HPDE6-E6E7 (cell line): Measurements from ENCODE around the gene ANXA5.
"Not testable (repeated sequence)": the region's sequence is repeated elsewhere in the genome, so short reads cannot be mapped to it uniquely, and the experiment has no call there.

Experiments
- DNase-seq: peaks from one replicate; pipeline ENCODE4 v3.0.0; 2011; ENCODE audit warnings: missing footprints; ENCODE audit errors: extremely low spot score

Gene ANXA5

DNA sequence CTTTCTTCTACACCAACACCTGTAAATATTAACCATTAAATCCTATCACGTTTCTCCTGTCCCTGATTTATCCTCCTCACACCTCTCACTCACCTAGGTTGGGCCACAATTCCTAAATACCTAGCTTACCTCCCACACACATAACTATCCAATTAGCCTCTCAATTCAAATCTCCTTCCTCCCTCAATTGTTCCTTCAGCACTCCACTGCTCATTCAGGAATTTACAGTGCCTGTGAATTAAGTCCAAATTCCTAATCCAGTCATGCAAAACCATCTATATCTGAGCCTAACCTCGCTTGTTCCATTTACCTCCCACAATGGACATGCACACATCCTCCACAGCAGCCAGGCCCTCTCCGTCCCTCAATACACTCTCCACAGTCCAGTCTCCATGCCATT, 17.5 kb downstream of the ANXA5 start:
- DNase-seq = no peak

DNA sequence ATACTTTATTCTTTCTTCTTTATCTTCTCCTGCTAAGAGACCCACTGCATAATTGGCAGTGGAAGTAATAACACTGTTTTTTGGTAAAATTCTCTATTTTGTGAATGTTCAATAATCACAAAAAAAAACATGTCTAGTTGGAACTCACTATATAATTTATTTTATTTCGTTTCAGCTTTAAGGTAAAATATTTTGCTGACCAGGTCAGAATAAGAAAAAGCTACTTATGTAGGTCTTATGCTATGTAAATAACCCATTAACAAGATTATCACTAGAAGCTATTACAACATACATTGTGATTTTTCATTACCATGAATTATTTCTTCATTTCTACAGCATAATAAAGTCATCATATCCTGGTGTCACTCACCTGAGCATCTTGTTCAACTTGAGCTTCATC, 19.3 kb downstream of the ANXA5 start:
- no peak for DNase-seq

DNA sequence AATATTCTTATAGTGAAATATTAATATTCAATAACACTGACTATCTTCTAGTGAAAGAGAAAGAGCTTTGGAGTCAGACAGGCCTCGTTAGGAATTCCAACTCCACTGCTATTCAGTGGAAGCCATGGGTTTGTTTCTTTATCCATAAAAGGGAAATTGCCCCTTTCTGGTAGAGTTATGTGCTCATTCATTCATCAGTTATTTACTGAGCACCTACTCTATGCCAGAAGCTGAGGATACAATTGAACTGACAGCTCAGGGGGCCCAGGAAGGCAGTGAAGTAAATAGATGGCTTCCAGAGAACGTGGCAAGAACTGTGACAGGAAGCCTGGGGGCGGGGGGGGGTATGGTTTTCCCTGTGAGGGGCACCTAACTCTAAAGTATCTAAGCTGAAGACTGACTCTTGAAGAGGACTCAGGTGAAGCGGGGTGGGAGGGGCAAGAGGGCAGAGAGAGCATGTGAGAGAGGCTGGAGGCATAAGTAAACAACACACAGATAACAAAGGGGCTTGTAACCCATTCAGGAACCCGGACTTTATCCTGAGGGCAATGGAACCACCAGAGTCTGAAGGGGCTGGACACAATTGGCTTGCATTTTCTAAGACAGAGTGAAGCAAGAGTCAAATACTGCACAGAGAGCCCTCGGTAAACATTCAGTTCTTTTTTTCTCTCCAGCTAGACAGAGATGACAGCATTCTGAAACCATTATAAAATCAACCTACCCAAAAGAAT, 20.3 kb downstream of the ANXA5 start:
- no peak for DNase-seq

DNA sequence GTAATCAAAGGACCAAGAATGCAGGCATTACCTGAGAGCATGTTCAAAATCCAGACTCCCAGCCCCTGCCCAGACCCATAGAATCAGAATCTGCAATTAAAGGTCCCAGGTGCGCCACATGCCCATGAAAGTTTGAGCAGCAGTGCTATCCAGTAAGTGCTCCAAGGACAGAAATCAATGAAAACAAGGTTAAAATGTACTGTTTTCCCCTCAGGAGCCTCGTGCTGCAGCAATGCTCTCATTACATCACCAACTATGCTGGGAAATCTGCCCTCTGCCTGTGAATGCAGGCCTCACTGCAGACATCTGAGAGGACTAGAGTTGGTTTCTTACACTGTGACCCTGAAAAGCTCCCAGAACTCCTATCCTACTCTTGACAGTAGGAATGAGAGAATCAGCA, 21.1 kb downstream of the ANXA5 start:
- DNase-seq = no peak

- DNase-seq = no peak
Measured at GRCh38 chr4:121674696-121675095, 22.1 kb downstream of the ANXA5 start.

DNA sequence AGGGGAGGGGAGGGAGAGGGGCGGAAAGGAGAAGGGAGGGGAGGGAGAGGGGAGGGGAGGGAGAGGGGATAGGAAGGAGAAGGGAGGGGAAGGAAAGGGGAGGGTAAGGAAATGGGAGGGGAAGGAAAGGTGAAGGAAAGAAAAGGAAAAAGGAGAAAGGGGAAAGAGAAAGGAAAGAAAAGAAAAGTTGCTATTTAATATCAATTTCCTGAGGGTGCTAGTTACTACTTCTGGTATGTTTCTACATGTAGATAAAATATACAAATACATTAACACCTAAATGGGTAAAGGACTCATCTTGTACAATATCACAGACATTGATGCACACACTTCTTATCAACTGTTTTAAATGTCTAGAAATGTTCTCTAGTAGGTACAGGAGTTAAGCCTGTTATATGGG, 22.6 kb downstream of the ANXA5 start:
- DNase-seq = no peak

DNA sequence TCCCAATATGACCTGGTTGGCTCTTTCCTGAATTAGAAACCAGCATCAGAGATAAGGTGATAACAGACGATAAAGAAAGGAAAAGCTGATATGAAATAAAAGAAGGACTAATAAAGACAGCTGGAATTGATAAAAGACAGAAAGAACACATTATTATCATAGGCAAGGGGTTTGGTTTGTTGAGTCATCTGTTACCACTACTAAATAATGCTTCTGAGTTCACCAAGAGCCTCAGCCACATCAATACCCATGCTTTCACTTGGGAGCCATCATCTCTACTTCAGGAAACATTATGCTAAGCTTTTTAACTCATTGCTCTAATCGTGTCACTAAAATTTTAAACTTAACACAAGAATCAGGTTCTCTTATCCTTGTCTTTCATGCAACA, 27.6 kb downstream of the ANXA5 start:
- no peak for DNase-seq

DNA sequence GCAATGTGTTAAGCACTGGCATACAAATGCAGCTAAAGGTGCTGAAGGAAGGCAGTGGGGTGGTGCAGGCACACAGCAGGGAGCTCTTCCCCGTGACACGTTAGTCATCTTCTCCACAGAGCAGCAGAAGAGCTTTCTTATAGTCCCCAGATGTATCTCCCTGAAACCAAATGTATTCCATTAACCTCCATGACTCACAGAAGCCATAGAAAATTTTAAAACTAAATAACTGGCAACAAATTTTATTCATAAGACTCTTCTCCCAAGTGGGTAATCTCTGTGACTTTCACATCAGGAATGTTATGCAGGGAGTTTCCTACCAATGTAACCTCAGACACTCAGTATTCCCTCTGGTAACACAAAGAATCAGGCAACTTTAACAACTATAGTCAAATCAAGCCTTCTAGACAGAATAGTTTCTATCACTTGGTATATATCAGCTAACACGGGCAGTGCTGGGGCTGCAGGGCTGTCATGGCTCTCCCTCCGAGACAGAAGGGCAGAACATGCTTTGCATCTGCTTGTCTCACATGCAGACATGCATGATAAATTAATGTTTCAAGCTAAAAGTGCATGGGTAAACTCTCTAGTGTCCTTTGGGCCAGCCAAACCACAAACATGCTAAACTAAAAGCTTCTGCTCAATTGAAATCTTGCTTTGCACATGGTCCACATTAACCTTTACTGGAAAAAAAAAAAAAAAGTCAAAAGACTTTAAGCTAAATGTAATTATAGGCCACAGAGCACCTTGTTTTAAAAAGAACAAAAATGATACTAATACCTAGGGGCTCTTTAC, 28.2 kb downstream of the ANXA5 start:
- no peak for DNase-seq

GRCh38 chr4:121666091-121666679, 30.6 kb downstream of the ANXA5 start:
- no peak for DNase-seq

GRCh38 chr4:121665371-121665770, 31.4 kb downstream of the ANXA5 start:
- DNase-seq = no peak

DNA sequence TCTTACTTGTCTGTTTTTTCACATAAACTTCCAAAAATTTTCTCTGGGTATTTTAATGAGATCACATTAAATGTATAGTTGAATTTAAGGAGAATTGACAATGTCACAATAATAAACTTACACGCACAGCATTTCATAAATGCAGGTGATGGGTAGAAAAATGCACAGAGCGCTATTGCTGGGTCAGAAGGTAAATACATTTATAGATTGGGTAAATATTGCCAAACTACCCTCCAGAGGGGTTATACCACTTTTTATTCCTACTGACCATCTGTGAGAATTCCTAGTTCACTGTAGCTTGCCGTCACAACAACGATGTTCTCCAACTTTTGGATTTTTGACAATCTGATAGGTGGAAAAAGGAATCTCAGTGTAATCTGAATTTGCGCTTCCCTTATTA, 34.6 kb downstream of the ANXA5 start:
- no peak for DNase-seq

DNA sequence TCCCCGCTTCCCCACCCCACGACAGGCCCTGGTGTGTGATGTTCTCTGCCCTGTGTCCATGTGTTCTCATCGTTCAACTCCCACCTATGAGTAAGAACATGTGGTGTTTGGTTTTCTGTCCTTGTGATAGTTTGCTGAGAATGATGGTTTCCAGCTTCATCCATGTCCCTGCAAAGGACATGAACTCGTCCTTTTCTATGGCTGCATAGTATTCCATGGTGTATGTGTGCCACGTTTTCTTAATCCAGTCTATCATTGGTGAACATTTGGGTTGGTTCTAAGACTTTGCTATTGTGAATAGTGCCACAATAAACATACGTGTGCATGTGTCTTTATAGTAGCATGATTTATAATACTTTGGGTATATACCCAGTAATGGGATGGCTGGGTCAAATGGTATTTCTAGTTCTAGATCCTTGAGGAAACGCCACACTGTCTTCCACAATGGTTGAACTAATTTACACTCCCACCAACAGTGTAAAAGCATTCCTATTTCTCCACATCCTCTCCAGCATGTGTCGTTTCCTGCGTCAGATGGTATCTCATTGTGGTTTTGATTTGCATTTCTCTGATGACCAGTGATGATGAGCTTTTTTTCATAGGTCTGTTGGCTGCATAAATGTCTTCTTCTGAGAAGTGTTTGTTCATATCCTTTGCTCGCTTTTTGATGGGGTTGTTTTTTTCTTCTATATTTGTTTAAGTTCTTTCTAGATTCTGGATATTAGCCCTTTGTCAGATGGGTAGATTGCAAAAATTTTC, 36.4 kb downstream of the ANXA5 start:
- DNase-seq = not testable (repeated sequence)

DNA sequence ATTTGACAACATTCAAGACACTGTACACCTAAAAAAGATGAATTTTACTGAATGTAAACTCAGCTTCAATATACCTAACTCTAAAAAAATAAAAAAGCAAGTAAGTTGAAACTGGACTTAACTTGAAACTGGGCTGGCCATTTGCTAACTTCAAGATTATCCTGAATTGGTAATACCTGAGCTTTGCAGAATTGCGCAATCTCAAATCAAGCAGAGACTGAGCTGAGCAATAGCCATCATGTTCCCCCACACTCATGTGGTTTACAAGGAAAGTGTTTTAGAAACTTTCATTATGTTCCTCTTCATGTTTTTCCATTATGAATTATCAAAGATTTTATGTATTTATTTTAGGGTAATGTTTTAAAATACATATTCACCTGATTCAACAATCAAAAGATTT, 38.7 kb downstream of the ANXA5 start:
- DNase-seq = no peak

DNA sequence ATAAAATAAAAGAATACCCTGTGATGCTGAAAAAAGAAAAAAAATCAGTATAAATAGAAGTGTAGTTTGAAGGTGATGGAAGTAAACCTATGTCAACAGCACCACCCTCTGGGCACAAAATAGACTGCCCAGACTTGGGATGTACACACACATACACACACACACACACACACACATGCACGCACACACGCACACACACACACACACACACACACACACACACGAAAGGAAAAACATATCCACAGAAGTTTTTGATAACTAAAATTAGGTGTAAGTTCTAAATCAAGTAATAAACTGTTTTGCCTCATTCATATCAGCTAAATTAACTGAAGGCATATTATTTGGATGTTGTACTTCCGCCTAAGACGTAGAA, 40.5 kb downstream of the ANXA5 start:
- DNase-seq = peak; percentile 13

DNA sequence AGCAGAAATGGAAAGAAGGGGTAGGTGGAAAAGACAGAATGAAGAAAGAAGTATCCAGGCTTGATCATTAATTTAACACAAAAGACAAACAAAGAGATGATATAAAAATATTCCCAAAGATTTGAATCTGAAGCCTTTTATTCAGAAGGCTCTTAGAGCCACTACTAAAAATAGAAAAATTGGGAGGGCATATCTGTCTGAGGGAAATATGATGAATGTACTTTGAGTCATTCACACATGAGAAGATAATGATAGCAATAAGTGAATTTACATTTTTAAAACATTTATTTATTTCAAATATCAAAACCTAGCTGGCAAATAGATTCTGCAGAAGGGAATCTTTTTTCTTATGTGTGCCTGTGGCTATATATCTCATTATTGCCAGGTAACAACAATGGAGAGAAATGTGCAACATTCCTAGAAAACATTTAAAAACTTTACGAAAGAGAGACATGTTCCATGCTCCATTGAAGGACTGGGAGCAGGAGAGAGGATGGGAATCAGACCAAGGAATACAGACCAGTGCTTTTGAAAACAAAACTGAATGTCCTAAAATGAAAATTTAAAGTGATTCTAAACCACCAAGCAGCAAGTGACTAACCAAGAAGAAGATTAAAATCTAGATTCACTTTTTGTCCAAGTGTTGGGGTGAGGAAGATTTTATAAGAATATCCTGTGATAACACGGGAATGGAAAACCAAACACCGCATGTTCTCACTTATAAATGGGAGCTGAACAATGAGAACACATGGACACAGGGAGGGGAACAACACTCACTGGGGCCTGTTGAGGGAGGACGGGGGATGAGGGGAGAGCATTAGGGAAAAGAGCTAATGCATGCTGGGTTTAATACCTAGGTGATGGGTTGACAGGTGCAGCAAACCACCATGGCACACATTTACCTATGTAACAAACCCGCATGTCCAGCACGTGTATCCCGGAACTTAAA, 41.2 kb downstream of the ANXA5 start:
- no peak for DNase-seq

- DNase-seq = no peak
Measured at GRCh38 chr4:121654738-121655137, 42.0 kb downstream of the ANXA5 start.

- DNase-seq = no peak
Measured at GRCh38 chr4:121653986-121654385, 42.8 kb downstream of the ANXA5 start.

GRCh38 chr4:121653214-121653613, 43.6 kb downstream of the ANXA5 start:
- DNase-seq = no peak

- no peak for DNase-seq
Measured at GRCh38 chr4:121651597-121651996, 45.2 kb downstream of the ANXA5 start.

DNA sequence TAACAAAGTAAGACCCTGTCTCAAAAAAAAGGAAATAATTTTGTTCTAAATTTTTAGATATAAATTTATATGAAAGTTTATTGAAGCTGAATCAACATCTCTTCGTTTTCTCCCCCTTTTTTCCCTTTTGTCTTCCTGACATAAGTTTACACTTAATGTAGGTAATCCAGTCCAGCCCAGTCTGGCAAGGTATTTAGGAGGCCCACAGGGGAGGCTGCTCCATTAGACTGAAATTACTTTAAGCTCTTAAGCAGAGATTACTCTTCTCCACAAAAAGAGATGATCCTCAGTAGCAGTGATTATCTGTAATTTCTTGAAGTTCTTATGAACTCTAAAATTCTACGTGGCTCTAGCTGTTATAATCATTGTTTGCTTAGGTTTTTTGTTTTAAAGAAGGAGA, 46.0 kb downstream of the ANXA5 start:
- no peak for DNase-seq

DNA sequence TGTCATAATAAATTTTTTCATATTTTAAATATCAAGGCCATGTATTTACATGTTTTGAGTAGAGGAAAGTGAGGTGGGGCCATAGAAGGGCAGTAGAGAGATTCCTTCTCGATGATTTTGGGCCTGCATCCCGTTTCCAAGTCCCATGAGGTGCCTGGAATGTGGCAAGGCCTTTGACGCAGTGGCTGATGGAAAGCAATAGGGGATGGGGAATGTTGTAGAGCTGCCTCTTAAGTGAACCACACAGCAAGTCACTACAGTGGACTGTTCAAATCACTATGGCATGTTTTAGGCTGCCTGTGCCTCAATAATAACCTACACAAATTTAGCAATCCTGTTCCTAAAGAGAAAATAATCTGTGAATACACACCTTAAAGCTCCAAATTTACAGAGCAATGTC, 48.3 kb downstream of the ANXA5 start:
- DNase-seq = no peak
